DMS153 treated with DMSO at 0.1 percent for 48 hours (cell line): Measurements from ENCODE around the gene P2RY14.
A peak's percentile ranks its signal among the peaks of the same experiment; 100 is the strongest.
"Not testable (repeated sequence)": the region's sequence is repeated elsewhere in the genome, so short reads cannot be mapped to it uniquely, and the experiment has no call there.

Experiments used
- DNase-seq: peaks from one replicate; lab custom pipeline; 2025; ENCODE audit not compliant: unreplicated experiment; lab: John Stamatoyannopoulos, UW

The P2RY14 gene

DNA sequence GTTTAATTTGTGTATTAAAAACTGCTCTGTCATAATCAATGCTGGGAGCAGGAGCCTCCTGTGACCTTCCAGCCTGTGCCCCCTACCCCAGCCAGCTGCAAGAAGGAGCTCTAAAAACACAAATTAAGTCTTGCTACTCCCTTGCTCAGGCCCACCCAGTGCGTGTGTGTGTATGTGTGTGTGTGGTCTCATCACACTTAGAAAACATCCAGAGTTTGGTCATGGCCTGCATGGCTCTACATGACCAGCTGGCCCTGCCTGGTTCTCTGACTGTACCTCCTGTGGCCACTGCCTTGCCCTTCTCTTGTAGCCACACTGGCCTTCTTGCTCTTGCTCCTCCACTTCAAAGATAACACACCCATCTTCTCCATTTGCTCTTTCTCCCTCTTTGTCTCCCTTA is 13.7 kb downstream of the P2RY14 start:
- no peak for DNase-seq

DNA sequence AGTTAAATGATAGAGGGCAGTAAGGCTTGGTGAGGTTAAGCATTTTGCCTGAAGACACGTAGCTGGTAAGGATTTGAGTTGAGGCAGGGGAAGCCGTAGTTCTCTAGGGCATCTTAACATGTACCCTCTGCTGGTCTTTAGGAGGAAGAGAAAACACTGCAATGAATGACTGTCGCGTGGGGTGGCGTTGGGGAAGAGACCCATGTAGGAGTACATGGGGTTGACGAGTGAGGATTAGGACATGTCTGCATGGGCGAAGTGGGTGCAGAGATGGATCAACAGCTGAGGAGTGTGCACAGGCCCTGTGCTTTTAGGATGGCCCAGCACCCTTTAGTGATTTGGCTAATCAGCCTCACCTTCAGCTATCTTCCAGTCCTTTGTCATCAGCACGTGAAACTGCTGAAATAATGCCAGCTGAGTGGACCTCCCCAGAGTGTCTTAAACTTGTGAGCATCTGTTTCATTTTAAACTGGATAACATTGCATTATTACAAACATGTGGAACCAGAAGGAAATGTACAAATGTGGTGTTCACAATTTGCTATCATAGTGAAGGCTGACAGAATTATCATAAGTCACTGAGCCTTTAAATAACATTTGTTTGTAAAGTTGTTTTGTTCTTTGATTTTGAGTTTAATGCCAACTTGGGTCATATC is 15.3 kb downstream of the P2RY14 start:
- DNase-seq, result no peak

GRCh38 chr3:151259664-151260063 is 18.7 kb downstream of the P2RY14 start:
- DNase-seq, result no peak

GRCh38 chr3:151256749-151257148 is 21.6 kb downstream of the P2RY14 start:
- DNase-seq, result no peak

GRCh38 chr3:151248772-151249337 is 29.5 kb downstream of the P2RY14 start:
- no peak for DNase-seq

GRCh38 chr3:151242006-151242405 is 36.3 kb downstream of the P2RY14 start:
- DNase-seq, result not testable (repeated sequence)

DNA sequence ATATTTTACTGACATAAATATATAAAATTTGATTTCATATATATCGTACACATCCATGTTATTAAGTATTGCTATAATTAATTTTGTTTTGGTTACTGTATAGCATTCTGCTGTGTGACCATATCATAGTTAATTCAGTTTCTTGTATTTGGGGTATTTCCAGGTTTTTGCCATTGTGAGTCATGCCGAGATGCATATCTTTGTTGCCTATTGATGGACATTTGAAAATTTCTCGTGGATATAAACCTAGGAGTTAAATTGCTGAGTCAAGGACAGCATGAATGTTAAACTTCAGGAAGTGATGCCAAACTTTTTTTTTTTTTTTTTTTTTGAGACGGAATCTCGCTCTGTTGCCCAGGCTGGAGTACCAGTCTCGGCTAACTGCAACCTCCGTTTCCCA is 41.6 kb downstream of the P2RY14 start:
- no peak for DNase-seq

GRCh38 chr3:151236316-151236715 is 42.0 kb downstream of the P2RY14 start:
- no peak for DNase-seq

DNA sequence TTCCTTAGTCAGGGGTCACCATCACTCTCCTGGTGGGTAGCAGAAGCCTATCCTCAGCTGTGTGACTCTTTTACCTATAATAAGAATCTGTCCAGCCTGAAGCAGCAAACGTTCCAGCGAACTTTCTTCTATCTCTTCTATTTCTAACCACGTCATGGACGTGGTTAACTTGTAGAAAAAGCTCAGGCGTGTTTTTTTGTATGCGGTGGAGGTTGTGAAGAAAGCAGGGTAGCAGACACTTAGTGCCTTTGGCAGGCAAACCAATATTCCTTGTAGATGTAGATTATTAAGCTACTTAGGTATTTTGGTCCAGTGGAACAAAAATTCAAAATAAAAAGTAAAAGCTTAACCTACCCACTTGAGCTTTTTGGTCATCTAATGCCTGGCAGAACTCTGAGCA is 43.5 kb downstream of the P2RY14 start:
- DNase-seq, result no peak

DNA sequence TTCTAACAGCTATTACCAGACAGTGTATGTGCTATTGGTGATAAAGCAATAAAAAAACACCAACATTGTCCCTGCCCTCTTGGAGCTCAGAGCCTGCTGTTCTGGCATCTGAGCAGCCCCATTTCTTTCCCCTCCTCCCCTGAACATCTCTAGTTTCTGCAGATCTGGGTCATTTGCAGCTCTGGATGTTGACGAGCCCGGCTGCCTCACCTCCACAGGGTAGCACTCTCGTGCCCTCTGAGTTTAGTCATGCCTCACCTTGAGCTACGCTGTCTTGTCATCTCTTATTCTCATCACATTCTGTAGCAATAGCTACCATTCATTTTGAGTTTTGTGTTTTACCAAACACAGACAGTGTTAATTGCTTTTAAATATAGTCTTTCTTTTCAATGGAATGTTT is 45.4 kb downstream of the P2RY14 start:
- no peak for DNase-seq

- not testable (repeated sequence) for DNase-seq
Measured at GRCh38 chr3:151232403-151232802, 45.9 kb downstream of the P2RY14 start.

DNA sequence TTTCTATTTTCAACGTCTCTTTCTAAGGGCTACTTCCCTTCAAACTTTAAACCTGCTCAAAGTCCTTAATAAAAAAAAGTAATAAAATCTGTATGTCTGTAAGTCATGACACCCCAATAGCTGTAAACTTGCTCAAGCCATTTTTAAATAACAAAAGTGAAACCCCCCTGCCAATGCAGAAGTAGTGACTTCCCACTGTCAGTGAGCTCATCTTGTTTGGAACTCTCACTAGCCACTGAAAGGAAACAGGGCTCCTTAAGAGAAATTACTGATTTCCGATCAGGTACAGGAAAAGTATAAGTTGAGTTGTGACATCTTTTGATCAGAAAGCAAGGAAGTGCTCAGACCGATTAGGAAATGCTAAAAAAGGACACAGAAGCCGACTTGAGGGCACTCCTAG is 47.7 kb downstream of the P2RY14 start:
- DNase-seq, result no peak

GRCh38 chr3:151228666-151229040 is 49.7 kb downstream of the P2RY14 start:
- DNase-seq, result no peak

DNA sequence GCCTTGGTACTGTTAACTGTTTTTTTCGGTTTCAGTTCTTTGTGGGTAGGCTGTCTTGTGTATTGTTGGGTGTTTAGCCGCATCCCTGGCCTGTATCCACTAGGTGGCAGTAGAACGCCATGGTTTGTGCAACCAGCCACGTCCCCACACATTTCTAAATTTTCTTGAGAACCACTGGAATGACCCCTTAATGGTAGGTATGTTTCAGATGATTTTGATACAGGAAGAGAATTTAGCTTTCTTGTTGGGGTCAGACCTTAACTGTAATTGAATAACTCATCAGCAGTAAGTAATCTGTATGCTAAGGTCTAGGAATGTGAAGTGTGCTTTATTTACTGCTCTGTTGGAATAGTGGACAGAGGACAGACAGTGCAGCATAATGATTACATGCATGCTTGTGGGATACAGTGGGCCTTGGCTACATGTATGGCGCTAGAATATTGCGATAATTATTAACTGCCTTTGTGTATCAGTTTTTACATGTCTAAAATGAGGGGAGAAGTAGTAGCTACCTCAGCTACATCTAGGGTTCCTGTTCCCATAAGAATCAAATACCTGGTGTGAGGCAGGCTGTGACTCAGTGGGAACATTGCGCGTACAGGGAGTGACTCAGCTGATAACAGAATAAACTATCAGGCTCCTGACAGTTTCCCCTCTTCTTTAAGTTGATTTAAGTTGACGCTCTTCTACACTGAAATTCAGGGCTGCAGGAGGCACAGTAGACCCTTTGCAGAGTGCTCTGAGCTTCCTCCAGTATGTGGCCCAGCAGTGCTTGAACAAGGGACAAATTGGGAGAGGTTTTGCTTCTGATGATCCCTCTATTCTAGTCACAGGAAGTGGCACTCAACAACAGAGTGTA is 50.3 kb downstream of the P2RY14 start:
- peak; percentile 37 for DNase-seq

DNA sequence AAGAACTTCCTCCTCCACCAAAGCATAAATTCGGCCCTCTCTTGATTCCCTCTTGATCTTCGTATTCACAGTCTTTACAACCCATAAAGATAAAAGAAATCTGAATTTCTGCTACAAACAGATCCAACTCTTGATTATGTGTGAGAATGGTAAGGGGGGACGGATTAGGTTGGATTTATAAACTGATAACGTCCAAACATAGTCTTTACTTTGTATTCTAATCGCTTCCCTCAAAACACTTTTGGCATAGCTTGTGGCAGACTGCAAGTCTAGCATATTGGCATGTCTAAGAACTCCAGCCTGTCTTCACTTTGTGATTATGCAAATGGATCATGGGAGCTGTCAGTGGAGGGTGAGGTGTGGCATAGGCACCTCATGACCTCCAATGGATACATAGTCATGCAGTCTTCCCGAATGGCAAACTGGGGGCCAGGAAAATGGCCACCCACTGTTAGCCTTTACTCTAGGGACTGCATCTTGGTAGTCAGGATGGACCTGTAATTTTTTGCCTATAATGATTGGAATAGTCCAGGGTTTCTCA is 51.0 kb downstream of the P2RY14 start:
- no peak for DNase-seq

- no peak for DNase-seq
Measured at GRCh38 chr3:151226825-151227224, 51.5 kb downstream of the P2RY14 start.

GRCh38 chr3:151226088-151226563 is 52.2 kb downstream of the P2RY14 start:
- DNase-seq, result no peak

DNA sequence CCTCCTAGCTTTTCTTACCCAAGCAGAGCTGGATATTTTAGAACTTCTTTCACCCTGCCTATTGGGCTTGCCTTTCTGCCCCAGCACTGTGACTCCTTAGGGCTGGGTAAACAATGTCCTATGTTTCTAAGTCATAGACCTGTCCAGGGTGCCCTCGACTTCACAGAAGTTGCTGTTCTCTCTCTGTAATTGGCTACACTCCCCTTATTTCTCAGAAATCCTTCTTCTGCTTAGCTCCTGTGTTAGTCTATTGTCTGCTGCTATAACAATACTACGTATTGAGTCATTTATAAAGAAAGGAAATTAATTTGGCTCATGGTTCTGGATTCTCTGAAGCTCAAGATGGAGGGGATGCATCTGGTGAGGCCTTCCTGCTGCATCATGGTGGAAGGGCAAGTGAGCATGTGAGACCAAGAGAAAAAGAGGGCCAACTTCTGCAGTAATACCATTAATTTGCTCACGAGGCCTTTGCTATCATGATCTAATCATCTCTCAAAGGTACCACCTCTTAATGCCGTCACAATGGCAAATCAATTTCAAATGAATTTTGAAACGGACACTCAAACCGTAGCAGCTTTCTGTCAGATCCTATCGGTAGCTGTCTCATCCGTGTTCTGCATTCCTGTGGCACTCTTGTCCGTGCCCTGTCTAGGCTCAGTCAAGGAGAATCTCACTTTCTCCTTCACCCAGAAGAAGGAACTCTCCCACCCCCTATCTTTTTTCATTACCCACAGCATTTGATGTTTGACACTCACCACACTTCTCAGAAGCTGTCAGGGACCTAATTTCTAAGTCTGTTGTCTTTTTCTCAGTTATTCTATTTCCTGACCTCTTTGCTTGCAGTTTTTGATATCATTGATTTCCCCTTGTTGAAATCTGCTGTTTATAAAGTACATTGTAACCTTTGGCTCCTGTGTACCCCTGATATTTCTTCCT is 53.0 kb downstream of the P2RY14 start:
- DNase-seq, result no peak

GRCh38 chr3:151224268-151224866 is 54.0 kb downstream of the P2RY14 start:
- no peak for DNase-seq

- no peak for DNase-seq
Measured at GRCh38 chr3:151219056-151219455, 59.3 kb downstream of the P2RY14 start.
